H1 (cell line): ENCODE results near the gene UBE2G2. TPM values are rescaled to one million over a fixed set of nuclear protein-coding genes. Genes with fewer than 3 reads are reported as not detected.

Experiments used
- KDM4A ChIP-seq: IDR thresholded peaks from one replicate; pipeline ENCODE4 v1.7.1; 2012; ENCODE audit warnings: low read depth, mild to moderate bottlenecking, moderate library complexity, low read length, inconsistent platforms; ENCODE audit not compliant: severe bottlenecking
- SP2 ChIP-seq: IDR thresholded peaks from 2 replicates; pipeline ENCODE4 v1.6.1; 2012; ENCODE audit warnings: mild to moderate bottlenecking, low read length, inconsistent platforms
- USF2 ChIP-seq: IDR thresholded peaks from 2 replicates; pipeline ENCODE4 v1.6.1; 2011; ENCODE audit warnings: low read length, improper control_type of control experiment
- polyA plus RNA-seq, 7 experiments: library from polyadenylated mRNA; depleted of rRNA in 3 of 7; stranded (reverse) in 5 of 7; unstranded in 2 of 7; fragments of >200 nt in 5 of 7; fragments of 200-250 nt in 2 of 7; gene quantifications; 1 replicate in 5 of 7; 2 replicates in 1 of 7; 4 replicates in 1 of 7; pipeline versions ENCODE4 v1.2.1 to v1.2.3, GENCODE V29; 2011 to 2013; ENCODE audit warnings: missing spikeins in 2 of 7, mixed read lengths in 2 of 7
- total RNA-seq: library from RNA; stranded (reverse); fragmentation: NEBNext Ultra II Directional; extraction: Animal tissue kit (Norgen Biotek cat#: 25700); gene quantifications from 2 replicates; pipeline ENCODE4 v1.2.1, GENCODE V29; 2021

The UBE2G2 gene
- total and polyA plus RNA-seq, 2 of the 8 experiments (the other 6 are each of a cell fraction or from before 2014, with no cell fraction given) = 96.3 to 101 TPM

GRCh38 chr21:44842087-44842486, 40.5 kb upstream of the UBE2G2 start (continued):
- TF ChIP-seq KDM4A = no peak
- no peak for TF ChIP-seq SP2
- TF ChIP-seq USF2 = no peak
